GM19395 (cell line): Measurements from ENCODE around the gene CNFN.

Source experiments
- ATAC-seq: cut with Tn5 transposase; IDR thresholded peaks from one replicate; pipeline ENCODE4 v1.9.1; 2021; ENCODE audit warnings: mild to moderate bottlenecking, moderate library complexity; ENCODE audit not compliant: unreplicated experiment

Gene CNFN

DNA sequence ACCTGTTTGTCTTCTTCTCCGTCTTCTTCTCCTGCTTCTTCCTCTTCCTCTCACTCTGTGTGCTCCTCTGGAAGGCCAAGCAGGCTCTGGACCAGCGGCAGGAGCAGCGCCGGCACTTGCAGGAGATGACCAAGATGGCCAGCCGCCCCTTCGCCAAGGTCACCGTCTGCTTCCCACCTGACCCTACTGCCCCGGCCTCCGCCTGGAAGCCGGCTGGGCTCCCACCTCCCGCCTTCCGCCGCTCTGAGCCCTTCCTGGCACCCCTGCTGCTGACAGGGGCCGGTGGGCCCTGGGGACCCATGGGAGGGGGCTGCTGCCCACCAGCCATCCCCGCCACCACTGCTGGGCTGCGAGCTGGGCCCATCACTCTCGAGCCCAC, 13.9 kb downstream of the CNFN start:
- no peak for ATAC-seq

DNA sequence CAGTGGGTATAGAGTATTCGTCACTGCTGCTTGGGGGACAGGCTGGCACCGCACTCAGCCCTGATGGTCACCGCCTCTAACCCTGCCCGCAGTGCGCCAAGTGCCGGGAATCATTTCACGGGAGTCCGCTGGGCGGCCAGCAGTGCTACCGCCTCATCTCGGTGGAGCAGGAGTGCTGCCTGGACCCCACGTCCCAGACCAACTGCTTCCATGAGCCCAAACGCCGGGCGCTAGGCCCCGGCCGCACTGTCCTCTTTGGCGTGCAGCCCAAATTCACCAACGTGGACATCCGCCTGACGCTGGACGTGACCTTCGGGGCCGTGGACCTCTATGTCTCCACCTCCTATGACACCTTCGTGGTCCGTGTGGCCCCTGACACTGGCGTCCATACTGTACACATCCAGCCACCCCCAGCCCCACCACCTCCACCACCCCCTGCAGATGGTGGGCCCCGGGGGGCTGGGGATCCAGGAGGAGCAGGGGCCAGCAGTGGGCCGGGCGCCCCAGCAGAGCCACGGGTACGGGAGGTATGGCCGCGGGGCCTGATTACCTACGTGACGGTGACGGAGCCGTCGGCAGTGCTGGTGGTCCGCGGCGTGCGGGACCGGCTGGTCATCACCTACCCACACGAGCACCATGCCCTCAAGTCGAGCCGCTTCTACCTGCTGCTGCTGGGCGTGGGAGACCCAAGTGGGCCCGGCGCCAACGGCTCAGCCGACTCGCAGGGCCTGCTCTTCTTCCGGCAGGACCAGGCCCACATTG, 14.5 kb downstream of the CNFN start:
- ATAC-seq = no peak

GRCh38 chr19:42374826-42375376, 15.2 kb downstream of the CNFN start:
- ATAC-seq = no peak

- no peak for ATAC-seq
Measured at GRCh38 chr19:42370626-42371175, 19.4 kb downstream of the CNFN start.

GRCh38 chr19:42370068-42370520, 20.0 kb downstream of the CNFN start:
- ATAC-seq = no peak

- no peak for ATAC-seq
Measured at GRCh38 chr19:42369433-42370067, 20.5 kb downstream of the CNFN start.

DNA sequence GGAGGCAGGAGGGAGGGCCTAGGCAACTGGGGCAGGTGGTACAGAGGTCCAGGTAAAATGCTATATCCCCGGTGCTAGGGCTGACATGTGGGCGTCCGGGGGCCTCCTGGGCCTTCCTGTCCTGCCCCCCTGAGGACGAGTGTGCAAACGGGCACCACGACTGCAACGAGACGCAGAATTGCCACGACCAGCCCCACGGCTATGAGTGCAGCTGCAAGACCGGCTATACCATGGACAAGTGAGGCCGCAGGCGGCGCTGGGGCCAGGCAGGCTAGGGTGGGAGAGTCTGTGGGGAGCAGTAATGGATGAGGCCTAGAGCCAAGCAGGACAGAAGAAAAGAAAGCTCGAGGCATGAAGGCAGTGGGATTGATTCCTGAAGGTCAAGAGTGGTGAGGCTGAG, 21.3 kb downstream of the CNFN start:
- no peak for ATAC-seq

GRCh38 chr19:42368360-42368759, 21.7 kb downstream of the CNFN start:
- no peak for ATAC-seq

DNA sequence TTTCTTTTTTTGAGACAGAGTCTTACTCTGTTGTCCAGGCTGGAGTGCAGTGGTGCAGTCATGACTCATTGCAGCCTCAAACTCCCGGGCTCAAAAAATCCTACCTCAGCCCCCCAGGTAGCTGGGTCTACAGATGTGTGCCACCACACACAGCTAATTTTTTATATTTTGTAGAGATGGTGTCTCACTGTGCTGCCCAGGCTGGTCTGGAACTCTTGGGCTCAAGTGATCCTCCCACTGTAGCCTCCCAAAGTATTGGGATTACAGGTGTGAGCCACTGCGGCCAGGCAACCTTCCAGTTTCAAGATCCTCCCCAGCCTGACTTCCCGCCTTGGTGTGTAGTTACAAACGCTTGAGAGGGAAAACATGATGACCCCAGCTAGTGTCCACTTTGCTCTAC, 22.2 kb downstream of the CNFN start:
- no peak for ATAC-seq

DNA sequence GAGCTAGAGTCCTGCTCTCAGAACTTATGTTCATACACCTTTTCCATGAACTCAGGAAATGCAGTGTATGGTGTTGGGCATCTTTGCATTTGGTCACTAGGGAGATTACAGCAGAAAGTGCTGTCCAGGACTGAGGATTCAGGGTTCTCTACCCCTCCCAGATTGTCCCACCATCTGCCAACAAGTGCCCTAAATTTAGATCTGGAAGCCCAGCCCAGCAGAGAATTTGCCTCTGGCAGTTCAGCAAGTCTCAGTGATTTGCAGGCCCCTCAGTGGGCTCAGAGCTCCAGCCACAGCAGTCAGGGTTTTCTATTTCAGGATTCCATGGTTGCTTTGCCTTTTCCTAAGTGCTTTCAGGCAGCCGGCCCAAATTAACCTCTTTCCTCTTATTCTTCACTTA, 23.4 kb downstream of the CNFN start:
- ATAC-seq = no peak

- ATAC-seq = no peak
Measured at GRCh38 chr19:42363614-42364346, 26.3 kb downstream of the CNFN start.

DNA sequence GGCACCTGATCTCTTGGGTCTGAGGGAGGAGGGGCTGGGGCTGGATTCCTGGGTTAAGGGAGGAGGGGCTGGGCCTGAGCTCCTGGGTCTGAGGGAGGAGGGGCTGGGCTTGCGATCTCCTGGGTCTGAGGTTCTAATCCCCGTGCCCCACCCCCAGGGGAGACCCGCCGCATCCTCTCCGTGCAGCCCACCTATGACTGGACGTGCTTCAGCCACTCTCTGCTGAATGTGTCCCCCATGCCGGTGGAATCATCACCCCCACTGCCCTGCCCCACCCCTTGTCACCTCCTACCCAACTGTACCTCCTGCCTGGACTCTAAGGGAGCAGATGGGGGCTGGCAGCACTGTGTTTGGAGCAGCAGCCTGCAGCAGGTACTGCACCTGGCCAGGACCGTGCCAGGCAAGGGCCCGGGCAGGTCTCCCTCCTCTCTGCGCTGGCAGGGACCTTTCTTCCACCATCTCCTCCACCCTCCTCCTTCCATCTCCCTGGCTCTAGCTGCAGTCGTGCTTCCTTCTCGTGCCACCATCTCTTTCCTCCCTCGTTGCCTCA, 27.1 kb downstream of the CNFN start:
- ATAC-seq = no peak

GRCh38 chr19:42362342-42362741, 27.8 kb downstream of the CNFN start:
- ATAC-seq = no peak

- no peak for ATAC-seq
Measured at GRCh38 chr19:42361545-42361910, 28.6 kb downstream of the CNFN start.

GRCh38 chr19:42360787-42361544, 29.1 kb downstream of the CNFN start:
- ATAC-seq = no peak

DNA sequence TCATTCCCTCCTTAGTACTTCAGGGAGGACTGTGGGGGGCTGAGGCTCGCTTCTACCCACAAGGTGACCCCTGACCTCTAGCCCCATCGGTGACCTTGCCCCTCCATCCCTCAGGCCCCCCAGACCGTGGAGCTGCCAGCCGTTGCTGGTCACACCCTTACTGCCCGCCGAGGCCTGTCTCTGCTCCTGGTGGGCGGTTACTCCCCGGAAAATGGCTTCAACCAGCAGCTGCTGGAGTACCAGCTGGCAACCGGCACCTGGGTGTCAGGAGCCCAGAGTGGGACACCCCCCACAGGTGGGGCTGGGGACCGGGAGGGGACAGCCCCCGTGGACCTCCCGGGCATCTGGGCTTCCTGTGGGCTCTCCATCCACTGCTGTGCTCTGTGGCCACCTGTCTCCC, 32.8 kb downstream of the CNFN start:
- ATAC-seq = no peak

DNA sequence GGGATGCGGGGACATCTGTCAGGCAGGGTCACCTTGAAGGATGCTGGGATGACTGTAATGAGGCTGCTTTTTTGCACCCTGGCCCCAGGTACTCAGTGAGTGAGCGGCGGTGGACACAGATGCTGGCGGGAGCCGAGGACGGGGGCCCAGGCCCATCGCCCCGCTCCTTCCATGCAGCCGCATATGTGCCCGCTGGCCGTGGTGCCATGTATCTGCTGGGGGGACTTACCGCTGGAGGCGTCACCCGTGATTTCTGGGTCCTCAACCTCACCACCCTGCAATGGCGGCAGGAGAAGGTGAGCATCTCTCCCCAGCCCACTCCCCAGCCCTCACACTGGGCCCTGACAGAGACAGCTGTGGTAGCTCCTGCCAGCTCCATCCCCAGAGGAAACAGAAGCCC, 33.4 kb downstream of the CNFN start:
- no peak for ATAC-seq

GRCh38 chr19:42355896-42356295, 34.2 kb downstream of the CNFN start:
- no peak for ATAC-seq

GRCh38 chr19:42353341-42354015, 36.6 kb downstream of the CNFN start:
- ATAC-seq = no peak
